ENCODE results near the gene ACVR1.

ACVR1 gene

GRCh38 chr2:157876066-157876785 is at the start of gene ACVR1:
ACVR1 (minus strand) TSS chr2:157876330; CDS start chr2:157799493, 76,837 bp downstream.
- peak; percentile 78 to 83 for DNase-seq (ENCODE audit: low read depth in 2 of 2)

- no peak for DNase-seq (ENCODE audit: low read depth in 2 of 2)
Observed at GRCh38 chr2:157925071-157925470, 48.9 kb upstream of the ACVR1 start.

- no peak for DNase-seq (ENCODE audit: low read depth in 2 of 2)
Observed at GRCh38 chr2:157923598-157924217, 47.6 kb upstream of the ACVR1 start.

GRCh38 chr2:157922815-157923214 is 46.7 kb upstream of the ACVR1 start:
- DNase-seq (ENCODE audit: low read depth in 2 of 2) = no peak

- no peak for DNase-seq (ENCODE audit: low read depth in 2 of 2)
Observed at GRCh38 chr2:157922336-157922735, 46.2 kb upstream of the ACVR1 start.

GRCh38 chr2:157920736-157921135 is 44.6 kb upstream of the ACVR1 start:
- no peak for DNase-seq (ENCODE audit: low read depth in 2 of 2)

GRCh38 chr2:157919181-157919580 is 43.1 kb upstream of the ACVR1 start:
- DNase-seq (ENCODE audit: low read depth in 2 of 2) = no peak

GRCh38 chr2:157918319-157918718 is 42.2 kb upstream of the ACVR1 start:
- DNase-seq (ENCODE audit: low read depth in 2 of 2) = no peak

GRCh38 chr2:157911750-157912149 is 35.6 kb upstream of the ACVR1 start:
- no peak for DNase-seq (ENCODE audit: low read depth in 2 of 2)

GRCh38 chr2:157911246-157911645 is 35.1 kb upstream of the ACVR1 start:
- DNase-seq (ENCODE audit: low read depth in 2 of 2) = no peak

GRCh38 chr2:157905092-157905491 is 29.0 kb upstream of the ACVR1 start:
- no peak for DNase-seq (ENCODE audit: low read depth in 2 of 2)

GRCh38 chr2:157903626-157904025 is 27.5 kb upstream of the ACVR1 start:
- DNase-seq (ENCODE audit: low read depth in 2 of 2) = no peak

GRCh38 chr2:157903151-157903550 is 27.0 kb upstream of the ACVR1 start:
- no peak for DNase-seq (ENCODE audit: low read depth in 2 of 2)

GRCh38 chr2:157902692-157903091 is 26.6 kb upstream of the ACVR1 start:
- DNase-seq (ENCODE audit: low read depth in 2 of 2) = no peak

GRCh38 chr2:157901325-157901724 is 25.2 kb upstream of the ACVR1 start:
- no peak for DNase-seq (ENCODE audit: low read depth in 2 of 2)

GRCh38 chr2:157900684-157901083 is 24.6 kb upstream of the ACVR1 start:
- no peak for DNase-seq (ENCODE audit: low read depth in 2 of 2)

- DNase-seq (ENCODE audit: low read depth in 2 of 2) = no peak
Observed at GRCh38 chr2:157900203-157900602, 24.1 kb upstream of the ACVR1 start.

GRCh38 chr2:157899125-157899839 is 23.2 kb upstream of the ACVR1 start:
- DNase-seq (ENCODE audit: low read depth in 2 of 2) = no peak

GRCh38 chr2:157898591-157898996 is 22.5 kb upstream of the ACVR1 start:
- peak; percentile 54 to 68 for DNase-seq (ENCODE audit: low read depth in 2 of 2)

GRCh38 chr2:157897106-157897971 is 21.2 kb upstream of the ACVR1 start:
- DNase-seq (ENCODE audit: low read depth in 2 of 2) = no peak

- no peak for DNase-seq (ENCODE audit: low read depth in 2 of 2)
Observed at GRCh38 chr2:157895531-157895930, 19.4 kb upstream of the ACVR1 start.
